Measurements from ENCODE around the gene RNF25.
A peak's percentile ranks its signal among the peaks of the same experiment; 100 is the strongest.

Gene RNF25

DNA sequence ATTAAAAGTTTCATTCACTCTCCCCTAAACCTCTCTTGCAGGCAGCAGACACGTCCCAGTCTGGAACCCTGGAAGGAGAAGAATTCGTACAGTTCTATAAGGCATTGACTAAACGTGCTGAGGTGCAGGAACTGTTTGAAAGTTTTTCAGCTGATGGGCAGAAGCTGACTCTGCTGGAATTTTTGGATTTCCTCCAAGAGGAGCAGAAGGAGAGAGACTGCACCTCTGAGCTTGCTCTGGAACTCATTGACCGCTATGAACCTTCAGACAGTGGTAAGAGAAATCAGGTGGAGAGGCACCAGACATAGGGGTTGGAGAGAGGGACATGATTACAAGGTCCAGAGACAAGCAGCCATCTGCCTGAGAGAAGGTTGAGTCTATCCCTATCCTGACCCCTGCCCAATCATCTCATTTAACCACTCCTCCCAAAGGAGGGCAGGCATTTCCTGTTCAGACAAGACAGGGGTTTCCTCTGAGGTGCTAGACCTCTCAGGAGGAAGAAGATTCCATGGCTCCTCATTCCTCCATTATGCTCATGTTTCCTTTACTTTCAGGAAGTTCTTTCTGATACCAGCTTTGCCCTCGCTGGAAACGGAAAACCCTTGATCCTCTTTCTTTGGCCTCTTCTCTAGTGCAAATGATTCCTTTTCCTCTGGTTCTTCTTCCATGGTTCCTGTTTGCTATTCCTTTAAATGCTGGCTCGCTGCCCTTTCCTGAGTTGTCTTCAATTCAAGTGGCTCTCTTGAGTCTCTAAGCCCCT is 49.0 kb downstream of the RNF25 start:
- DNase-seq, result peak; percentile 49 to 61 (median 54)

GRCh38 chr2:218621007-218621406 is 50.8 kb downstream of the RNF25 start:
- no peak for DNase-seq

- no peak for DNase-seq
These were observed 53.5 kb downstream of the RNF25 start for GRCh38 chr2:218618102-218618860.

- no peak for DNase-seq
These were observed 55.9 kb downstream of the RNF25 start for GRCh38 chr2:218615868-218616315.

Data from suppressor macrophage (primary cell).